ENCODE results near the gene PNPT1. TPM values are rescaled to one million over a fixed set of nuclear protein-coding genes. Genes with fewer than 3 reads are reported as not detected.
"Not testable (repeated sequence)": the region's sequence is repeated elsewhere in the genome, so short reads cannot be mapped to it uniquely, and the experiment has no call there.

Gene PNPT1
- total RNA-seq, 4 donors from 2014 or later, result 6.6 to 18.3 (median 14.3) TPM

DNA sequence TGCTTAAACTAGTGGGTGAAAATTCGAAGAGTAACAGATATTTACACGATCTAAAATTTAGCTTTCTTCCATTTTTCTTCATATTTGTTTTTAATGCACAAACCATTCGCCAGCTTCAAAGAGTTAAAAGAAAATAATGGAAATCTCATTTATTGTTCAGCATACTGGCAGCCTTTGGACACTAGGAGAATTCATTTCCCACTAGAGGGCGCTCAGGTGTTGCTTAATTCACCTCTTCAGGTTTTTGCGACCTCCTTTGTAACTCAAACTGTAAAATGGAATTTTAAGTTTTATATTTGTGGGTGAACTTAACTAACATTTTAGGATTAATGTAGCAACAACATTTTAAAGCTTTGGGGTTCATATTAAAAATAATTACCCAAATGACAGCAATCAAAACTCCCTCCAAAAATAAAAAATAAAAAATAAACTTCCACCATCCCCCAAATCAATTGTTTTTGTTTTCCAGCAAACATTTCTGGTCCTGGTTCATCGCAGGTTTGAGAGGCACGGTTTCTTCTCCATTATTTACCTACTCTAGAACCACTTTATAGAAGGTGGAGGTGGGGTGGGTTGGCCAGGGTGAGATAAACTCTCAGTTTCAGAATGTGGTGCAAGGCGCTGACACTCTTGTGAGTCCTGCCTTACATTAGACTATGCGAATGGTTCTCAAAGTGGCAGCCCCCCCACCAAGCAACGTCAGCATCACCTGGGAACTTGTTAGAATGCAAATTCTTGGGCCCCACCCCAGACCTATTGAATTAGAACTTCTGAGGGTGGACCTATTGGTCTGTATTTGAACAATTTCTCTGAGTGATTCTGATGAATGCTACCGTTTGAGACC, 24.7 kb upstream of the PNPT1 start:
- Histone ChIP-seq H3K4me1 (peaks cover 0 to 7% (median 0%) of the 10 kb centered on the region in 3 donors), H3K4me3 (no peak overlapping the region), H3K9me3 (no peaks in the 10 kb centered on the region), H3K36me3 (no peaks in the 10 kb centered on the region), H3K27ac (no peak overlapping the region), H3K27me3 (no peaks in the 10 kb centered on the region)
- DNase-seq, result no peak
- intact Hi-C loops (cut with DNase I), result loop anchor here (5.0 to 10.0 kb wide), 2 partner anchors 289 to 406 kb away; no protein-coding TSS in a partner anchor
- 22 to 24% methylated on average over 11 of the region's 11 CpGs for WGBS, 2 donors
- TF ChIP-seq CTCF (IDR thresholded peaks at IDR 0.05), result peak in 5 of 6 experiments; percentile 69 to 81 (median 73)
- no peak for TF ChIP-seq POLR2A (IDR thresholded peaks at IDR 0.05)

DNA sequence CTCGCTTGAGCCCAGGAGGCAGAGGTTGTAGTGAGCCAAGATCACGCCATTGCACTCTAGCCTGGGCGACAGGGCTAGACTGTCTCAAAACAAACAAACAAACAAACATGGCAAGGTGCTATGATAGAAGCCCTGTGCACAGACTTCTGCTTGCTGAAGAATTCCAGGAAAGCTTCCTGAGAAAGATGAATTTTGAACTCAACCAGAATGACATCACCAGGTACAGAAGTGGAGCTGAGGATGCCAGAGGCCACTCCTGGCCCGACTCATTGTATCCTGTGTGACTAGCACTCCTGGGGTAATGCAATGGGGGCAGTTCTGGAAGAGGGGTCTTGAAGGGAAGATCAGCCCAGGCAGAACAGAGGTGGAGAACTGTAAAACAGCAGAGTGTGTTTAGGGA, 22.0 kb upstream of the PNPT1 start:
- no peaks in the 10 kb centered on the region for H3K9me3 ChIP-seq
- no peak overlapping the region for H3K4me3 ChIP-seq
- H3K27me3 ChIP-seq, result no peaks in the 10 kb centered on the region
- no peaks in the 10 kb centered on the region for H3K36me3 ChIP-seq
- WGBS, 2 donors, result 72 to 81% methylated on average over 4 of the region's 4 CpGs
- TF ChIP-seq POLR2A (IDR thresholded peaks at IDR 0.05) (no peak), CTCF (IDR thresholded peaks at IDR 0.05) (no peak)
- intact Hi-C loops (cut with DNase I), result loop anchor here (5.0 to 10.0 kb wide), 2 partner anchors 292 to 409 kb away; no protein-coding TSS in a partner anchor
- no peak for DNase-seq
- no peaks in the 10 kb centered on the region for H3K4me1 ChIP-seq
- no peak overlapping the region for H3K27ac ChIP-seq

DNA sequence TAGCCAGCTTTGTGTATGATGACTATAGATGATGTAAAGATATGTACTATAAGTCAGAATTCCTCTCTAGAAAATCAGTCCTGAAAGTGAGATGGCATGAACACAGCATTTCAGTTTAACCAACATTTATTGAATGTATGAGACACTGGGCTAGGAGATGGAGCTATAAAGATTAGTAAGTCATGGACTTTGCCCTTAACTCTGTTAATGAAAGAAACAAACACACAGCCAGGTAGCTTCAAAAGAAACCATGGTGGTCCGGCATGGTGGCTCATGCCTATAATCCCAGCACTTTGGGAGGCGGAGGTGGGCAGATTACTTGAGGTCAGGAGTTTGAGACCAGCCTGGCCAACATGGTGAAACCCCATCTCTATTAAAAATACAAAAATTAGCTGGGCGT, 21.5 kb upstream of the PNPT1 start:
- not testable (repeated sequence) for H3K4me1 ChIP-seq, H3K9me3 ChIP-seq, H3K27ac ChIP-seq, H3K4me3 ChIP-seq, DNase-seq, H3K27me3 ChIP-seq, H3K36me3 ChIP-seq
- WGBS, 2 donors, result 87 to 90% methylated on average over 2 of the region's 3 CpGs
- intact Hi-C loops (cut with DNase I), result loop anchor here (5.0 to 10.0 kb wide), 2 partner anchors 292 to 410 kb away; no protein-coding TSS in a partner anchor

GRCh38 chr2:55712477-55713060, 18.9 kb upstream of the PNPT1 start:
- H3K4me1 ChIP-seq, result no peaks in the 10 kb centered on the region
- TF ChIP-seq POLR2A (IDR thresholded peaks at IDR 0.05), result no peak
- no peak for TF ChIP-seq CTCF (IDR thresholded peaks at IDR 0.05)
- no peak for DNase-seq
- 73 to 75% methylated on average over 6 of the region's 6 CpGs for WGBS, 2 donors
- H3K9me3 ChIP-seq, result no peaks in the 10 kb centered on the region
- H3K27ac ChIP-seq, result no peak overlapping the region
- intact Hi-C loops (cut with DNase I), result loop anchor here (10.0 kb wide), 1 partner anchor 412 kb away; no protein-coding TSS in a partner anchor
- H3K36me3 ChIP-seq, result no peaks in the 10 kb centered on the region
- H3K27me3 ChIP-seq, result no peaks in the 10 kb centered on the region
- no peak overlapping the region for H3K4me3 ChIP-seq

DNA sequence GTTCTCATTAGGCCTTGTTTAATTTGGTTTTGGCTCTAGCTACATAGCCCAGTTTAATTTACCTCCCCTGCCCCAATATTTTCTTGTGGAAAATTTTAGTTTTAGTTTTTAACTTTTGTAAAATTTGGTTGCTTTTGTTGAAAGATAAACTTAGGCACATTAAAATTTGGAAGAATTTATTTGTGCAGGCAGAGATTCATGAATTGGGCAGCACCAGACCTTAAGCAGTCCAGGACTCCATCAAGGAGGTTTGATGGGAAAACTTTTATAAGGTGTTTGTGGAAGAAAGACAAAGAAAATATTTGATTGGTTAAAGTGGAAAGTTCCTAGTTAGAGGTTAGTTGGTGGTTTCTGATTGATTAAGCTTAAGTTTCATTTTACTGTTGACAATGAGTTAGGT, 16.4 kb upstream of the PNPT1 start:
- Histone ChIP-seq H3K27me3 (no peaks in the 10 kb centered on the region), H3K27ac (no peak overlapping the region), H3K9me3 (no peaks in the 10 kb centered on the region), H3K36me3 (no peaks in the 10 kb centered on the region), H3K4me3 (no peak overlapping the region), H3K4me1 (no peaks in the 10 kb centered on the region)
- intact Hi-C loops (cut with DNase I), result loop anchor here (10.0 kb wide), 1 partner anchor 415 kb away; no protein-coding TSS in a partner anchor
- no peak for DNase-seq
- no peak for TF ChIP-seq CTCF (IDR thresholded peaks at IDR 0.05)
- TF ChIP-seq POLR2A (IDR thresholded peaks at IDR 0.05), result no peak

All from esophagus squamous epithelium (tissue), 5 donors.